HUES64 (cell line): ENCODE results near the gene TMEM45B. TPM values are rescaled to one million over a fixed set of nuclear protein-coding genes. Genes with fewer than 3 reads are reported as not detected.
A peak's percentile ranks its signal among the peaks of the same experiment; 100 is the strongest.
"Not testable (repeated sequence)": the region's sequence is repeated elsewhere in the genome, so short reads cannot be mapped to it uniquely, and the experiment has no call there.

ENCODE experiments used
- H3K27ac ChIP-seq: 2 replicates; pipeline ENCODE4 v1.7.0; 2013; ENCODE audit warnings: low read depth, low read length, inconsistent platforms
- H3K27me3 ChIP-seq: 2 replicates; pipeline ENCODE4 v1.6.1; 2013; ENCODE audit warnings: mild to moderate bottlenecking, low read length; ENCODE audit not compliant: insufficient read depth
- H3K36me3 ChIP-seq: 2 replicates; pipeline ENCODE4 v1.6.1; 2013; ENCODE audit warnings: mild to moderate bottlenecking, low read length; ENCODE audit not compliant: insufficient read depth
- H3K4me1 ChIP-seq: 2 replicates; pipeline ENCODE4 v1.6.1; 2013; ENCODE audit warnings: mild to moderate bottlenecking, low read length, moderate library complexity; ENCODE audit not compliant: insufficient read depth
- H3K4me3 ChIP-seq: 2 replicates; pipeline ENCODE4 v1.5.1; 2013; ENCODE audit warnings: mild to moderate bottlenecking, low read length, moderate library complexity
- H3K9ac ChIP-seq: 2 replicates; pipeline ENCODE4 v1.6.1; 2013; ENCODE audit warnings: mild to moderate bottlenecking, low read depth, low read length
- H3K9me3 ChIP-seq: 2 replicates; pipeline ENCODE4 v1.6.1; 2013; ENCODE audit warnings: low read depth, low read length; ENCODE audit not compliant: insufficient read depth
- WGBS: fragments of 150-250, 120-280 bp; methylation state at CpG from one replicate; pipeline ENCODE4 v1.1.7; 2013; ENCODE audit warnings: missing lambda C conversion rate; 5-methylcytosine and 5-hydroxymethylcytosine counted together
- polyA plus RNA-seq, 2 experiments: library from polyadenylated mRNA; stranded (reverse); fragments of 50-300 nt; gene quantifications; one replicate each; pipeline ENCODE4 v1.2.3, GENCODE V29; 2013

Gene TMEM45B
- not detected for polyA plus RNA-seq (2013, experiment 1 of 2)
- 0.63 TPM for polyA plus RNA-seq (2013, experiment 2 of 2)

DNA sequence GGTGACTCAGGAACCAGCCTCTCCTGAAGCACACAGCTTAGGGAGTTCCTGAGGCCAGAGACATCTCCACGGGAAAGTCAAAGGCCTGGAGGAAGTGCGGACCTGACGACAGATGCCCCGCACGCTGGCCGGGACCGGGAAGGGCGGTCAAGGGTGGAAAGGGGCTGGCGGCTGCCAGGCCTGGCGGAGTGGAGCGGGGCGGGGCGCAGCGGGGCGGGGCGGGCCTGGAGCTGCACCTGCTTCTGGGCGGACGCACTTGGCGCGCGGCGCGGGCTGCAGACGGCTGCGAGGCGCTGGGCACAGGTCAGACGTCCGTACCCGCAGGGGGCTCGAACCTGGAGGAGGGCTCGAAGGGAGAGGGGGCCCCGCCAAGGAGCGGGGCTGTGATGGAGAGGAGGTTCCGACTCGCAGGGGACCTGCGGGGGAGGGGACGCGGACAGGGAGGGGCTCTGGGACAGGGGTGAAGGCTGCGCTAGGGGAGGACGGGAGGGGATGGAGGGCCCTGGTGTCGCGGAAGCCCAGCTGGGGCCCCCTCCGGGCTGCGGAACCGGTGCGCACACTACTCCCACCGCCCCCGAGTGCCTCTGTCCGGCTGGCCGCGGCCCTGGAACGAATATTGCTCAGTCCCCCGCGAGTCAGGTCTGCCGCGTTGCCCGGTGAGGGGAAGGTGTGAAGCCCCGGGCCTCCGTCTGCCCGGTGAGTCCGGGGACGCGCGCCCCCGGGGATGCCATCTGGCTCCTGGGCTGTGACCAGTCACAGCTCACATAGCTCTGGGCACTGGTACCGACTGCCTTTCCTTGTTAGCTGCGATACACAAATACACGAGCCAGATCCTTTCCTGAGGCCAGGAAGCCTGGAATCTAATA lies at the start of gene TMEM45B:
TMEM45B (plus strand) TSS at position 253 of the 866 bp plus-strand sequence. CDS start 36,635 bp downstream, outside the sequence.
- 4% methylated on average over 68 of the region's 68 CpGs for WGBS
- peak within 1 kb of the TSS; percentile 51 for H3K4me3 ChIP-seq

DNA sequence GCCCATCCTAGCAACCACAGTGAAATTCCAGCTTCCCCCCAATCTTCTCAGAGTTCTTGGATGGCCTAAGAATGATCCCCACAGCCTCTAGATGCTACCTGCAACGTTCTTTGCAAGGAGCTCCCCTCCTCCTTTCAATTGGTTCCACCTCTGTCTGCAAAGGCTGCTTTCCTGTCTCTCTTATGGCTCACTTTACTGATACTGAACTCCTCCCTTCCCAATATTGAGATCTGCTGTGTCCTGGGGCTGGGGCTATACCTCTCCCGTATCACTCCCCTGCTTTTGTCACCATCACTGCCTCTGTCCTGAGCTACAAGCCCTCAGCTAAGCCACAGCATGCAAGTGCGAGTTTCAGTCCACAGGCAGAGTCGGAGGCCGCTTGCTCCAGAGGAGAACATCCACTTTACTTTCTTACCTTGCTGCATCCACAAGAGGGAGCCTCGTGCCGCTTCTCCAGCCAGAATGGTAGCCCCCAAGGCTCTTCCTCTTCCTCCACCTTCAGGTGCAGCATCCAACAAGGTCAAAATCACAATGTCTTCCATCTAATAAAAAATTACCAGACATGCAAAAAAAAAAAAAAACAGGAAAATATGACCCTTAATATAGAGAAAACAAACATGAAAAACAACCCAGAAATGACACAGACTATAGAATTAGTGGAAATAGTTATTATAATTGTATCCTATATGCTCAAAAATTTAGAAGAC lies 48.6 kb upstream of the TMEM45B start:
- Histone ChIP-seq H3K9ac (no peak overlapping the region), H3K27me3 (no peaks in the 10 kb centered on the region), H3K36me3 (no peaks in the 10 kb centered on the region), H3K9me3 (no peaks in the 10 kb centered on the region), H3K4me1 (no peaks in the 10 kb centered on the region), H3K27ac (no peak overlapping the region), H3K4me3 (no peak overlapping the region)
- WGBS: 15% methylated on average over 7 of the region's 7 CpGs

More for the DNA sequence above, at the start of gene TMEM45B:
- Histone ChIP-seq H3K27ac (no peak within 1 kb of the TSS), H3K4me1 (no peaks in the 10 kb centered on the region), H3K27me3 (peaks cover 58% of the 10 kb centered on the region), H3K9ac (no peak within 1 kb of the TSS), H3K36me3 (no peaks in the 10 kb centered on the region), H3K9me3 (no peaks in the 10 kb centered on the region)

DNA sequence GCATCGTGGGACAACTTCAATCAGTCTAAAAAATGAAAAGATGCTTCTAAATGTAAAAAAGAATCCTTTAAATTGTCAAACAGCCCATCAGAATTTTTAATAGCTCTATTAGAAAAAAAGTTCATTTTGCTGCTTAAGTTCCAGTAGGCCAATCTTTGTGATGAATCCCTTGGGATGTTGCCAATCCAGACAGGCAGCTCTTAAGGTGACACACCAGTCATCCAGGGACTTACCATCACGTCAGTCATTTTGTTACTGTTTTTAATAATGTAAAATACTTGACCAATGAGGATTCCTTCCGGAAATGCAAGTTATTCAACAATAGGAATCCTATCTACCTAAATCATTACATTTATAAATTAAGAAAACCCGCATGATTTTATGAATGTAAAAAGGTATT lies 47.8 kb upstream of the TMEM45B start:
- no CpG with 5 or more reads among the region's 4 CpGs for WGBS
- Histone ChIP-seq H3K27ac (no peak overlapping the region), H3K36me3 (no peaks in the 10 kb centered on the region), H3K4me3 (no peak overlapping the region), H3K9me3 (no peaks in the 10 kb centered on the region), H3K9ac (no peak overlapping the region), H3K4me1 (no peaks in the 10 kb centered on the region), H3K27me3 (no peaks in the 10 kb centered on the region)

DNA sequence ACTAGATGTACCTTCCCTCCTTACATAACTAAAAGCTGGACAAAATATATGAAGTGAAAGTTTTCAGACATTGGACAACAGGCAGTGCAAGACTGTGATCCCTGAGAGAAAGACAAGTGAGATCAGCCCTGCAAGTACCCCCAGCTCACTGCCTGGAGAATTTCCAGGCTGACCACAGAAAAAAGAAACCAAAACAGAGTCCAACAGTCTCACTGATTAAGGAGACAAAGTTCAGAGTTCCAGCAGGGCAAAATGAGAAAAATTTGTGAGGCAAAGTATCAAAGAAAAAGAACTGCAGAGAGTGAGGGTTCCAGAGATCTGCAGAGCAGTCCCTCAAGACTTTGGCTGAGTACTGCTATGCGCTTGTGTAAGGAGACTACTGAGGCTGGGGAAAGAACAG lies 47.3 kb upstream of the TMEM45B start:
- Histone ChIP-seq H3K36me3 (no peaks in the 10 kb centered on the region), H3K4me1 (no peaks in the 10 kb centered on the region), H3K9me3 (no peaks in the 10 kb centered on the region), H3K9ac (no peak overlapping the region), H3K4me3 (no peak overlapping the region), H3K27ac (no peak overlapping the region), H3K27me3 (no peaks in the 10 kb centered on the region)
- WGBS: 92% methylated on average over 1 of the region's 1 CpG

DNA sequence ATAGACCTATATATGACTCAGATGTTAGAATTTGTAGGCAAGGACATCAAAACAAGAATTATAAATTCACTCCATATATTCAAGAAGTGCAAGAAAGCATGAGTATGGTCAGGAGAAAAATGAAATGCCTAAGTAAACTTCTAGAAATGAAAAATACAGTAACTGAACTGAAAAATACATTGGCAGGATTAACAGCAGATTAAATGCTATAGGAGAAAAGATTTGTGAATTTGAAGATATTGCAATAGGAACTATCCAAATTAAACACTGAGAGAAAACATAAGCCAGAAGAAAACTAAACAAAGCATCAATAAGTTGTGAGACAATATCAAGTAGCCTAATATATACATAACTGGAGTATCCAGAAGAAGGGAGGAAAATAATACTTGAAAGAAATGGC lies 46.6 kb upstream of the TMEM45B start:
- no peak overlapping the region for H3K27ac ChIP-seq
- no peak overlapping the region for H3K4me3 ChIP-seq
- no peaks in the 10 kb centered on the region for H3K9me3 ChIP-seq
- no peak overlapping the region for H3K9ac ChIP-seq
- H3K36me3 ChIP-seq: no peaks in the 10 kb centered on the region
- H3K27me3 ChIP-seq: no peaks in the 10 kb centered on the region
- no peaks in the 10 kb centered on the region for H3K4me1 ChIP-seq

DNA sequence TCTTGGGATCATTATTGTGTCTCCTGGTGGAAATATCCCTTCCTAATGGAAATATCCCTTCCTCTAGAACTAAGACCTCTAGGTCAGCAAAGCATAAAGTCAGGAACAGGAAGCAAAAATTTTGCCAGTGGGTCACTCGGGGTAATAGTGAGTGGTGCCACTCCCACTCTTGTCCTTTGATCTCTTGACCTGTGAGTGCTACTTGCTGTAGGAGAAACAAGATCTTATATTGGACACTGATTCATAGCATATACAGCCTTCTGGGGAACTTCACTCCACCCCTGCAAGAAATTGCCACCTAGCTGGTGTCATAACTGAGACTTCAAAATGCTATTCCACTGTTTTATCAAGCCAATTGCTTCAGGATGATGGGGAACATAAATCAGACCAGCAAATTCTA lies 44.7 kb upstream of the TMEM45B start:
- no peak overlapping the region for H3K27ac ChIP-seq
- no peaks in the 10 kb centered on the region for H3K9me3 ChIP-seq
- H3K27me3 ChIP-seq: no peaks in the 10 kb centered on the region
- no peak overlapping the region for H3K9ac ChIP-seq
- H3K36me3 ChIP-seq: no peaks in the 10 kb centered on the region
- 90% methylated on average over 1 of the region's 1 CpG for WGBS
- no peaks in the 10 kb centered on the region for H3K4me1 ChIP-seq
- no peak overlapping the region for H3K4me3 ChIP-seq

DNA sequence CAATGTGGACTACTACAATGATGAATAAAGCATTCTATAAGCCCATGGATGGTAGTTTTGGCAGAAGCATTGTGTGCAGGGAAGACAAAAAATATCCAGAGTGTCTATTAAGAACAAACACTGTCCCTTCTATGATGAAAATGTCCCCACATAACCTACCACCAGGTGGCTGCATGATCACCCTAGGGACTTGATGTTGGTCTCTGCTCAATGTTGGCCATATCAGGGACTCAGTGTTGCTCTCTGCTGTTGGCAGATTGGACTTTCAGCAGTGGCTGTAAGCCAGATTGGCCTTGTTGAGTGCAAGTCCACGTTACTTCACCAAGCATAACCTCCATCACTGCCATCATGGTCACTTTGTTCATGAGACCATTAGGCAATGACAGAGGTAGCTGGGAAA lies 44.2 kb upstream of the TMEM45B start:
- not testable (repeated sequence) for H3K4me3 ChIP-seq, H3K36me3 ChIP-seq, H3K27me3 ChIP-seq, H3K9ac ChIP-seq, H3K4me1 ChIP-seq, H3K9me3 ChIP-seq, H3K27ac ChIP-seq
- 100% methylated on average over 1 of the region's 1 CpG for WGBS

DNA sequence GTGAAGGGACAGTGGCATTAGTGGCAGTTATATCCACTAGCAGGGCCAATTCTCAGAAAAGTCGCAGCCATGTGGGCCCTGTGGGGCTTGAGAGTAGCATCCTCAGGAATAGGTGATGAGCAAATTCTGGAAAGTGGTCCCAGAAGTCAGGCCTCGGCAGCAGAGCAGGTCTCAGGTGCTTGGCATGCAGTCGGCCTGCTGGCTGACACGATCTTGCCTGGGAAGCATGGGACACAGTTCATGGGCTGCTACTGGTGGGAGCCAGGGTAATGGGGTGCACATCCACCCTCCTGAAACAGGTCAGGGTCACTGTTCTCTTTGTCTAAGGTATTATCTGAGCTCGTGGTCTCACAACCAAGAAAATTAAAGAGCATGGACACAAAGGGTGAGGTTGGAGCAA lies 36.8 kb upstream of the TMEM45B start:
- Histone ChIP-seq H3K27ac (no peak overlapping the region), H3K9ac (no peak overlapping the region), H3K4me1 (no peaks in the 10 kb centered on the region), H3K36me3 (no peaks in the 10 kb centered on the region), H3K27me3 (no peaks in the 10 kb centered on the region), H3K4me3 (no peak overlapping the region), H3K9me3 (no peaks in the 10 kb centered on the region)
- WGBS: 91% methylated on average over 5 of the region's 5 CpGs

DNA sequence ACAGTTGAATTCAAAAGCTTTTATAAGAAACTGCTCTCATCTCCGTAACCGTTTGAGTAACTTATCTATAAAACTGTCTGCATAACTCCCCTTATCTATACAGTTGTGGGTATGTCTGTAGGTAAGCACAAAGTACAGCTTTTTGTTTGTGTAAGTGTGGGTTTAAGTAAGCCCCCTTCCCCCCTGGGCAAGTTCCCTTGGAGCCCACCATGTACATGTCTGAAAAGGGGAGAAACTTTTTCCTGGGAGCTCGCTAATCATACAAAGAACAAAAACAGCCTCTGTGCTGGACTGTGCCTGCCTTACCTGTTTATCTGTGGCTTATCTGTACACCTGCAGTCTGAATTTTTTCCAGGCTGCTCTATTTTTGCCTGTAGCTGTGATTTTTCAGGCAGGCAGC lies 36.3 kb upstream of the TMEM45B start:
- no peaks in the 10 kb centered on the region for H3K36me3 ChIP-seq
- no peak overlapping the region for H3K4me3 ChIP-seq
- H3K27me3 ChIP-seq: no peaks in the 10 kb centered on the region
- no peak overlapping the region for H3K9ac ChIP-seq
- no peaks in the 10 kb centered on the region for H3K9me3 ChIP-seq
- 95% methylated on average over 1 of the region's 3 CpGs for WGBS
- no peaks in the 10 kb centered on the region for H3K4me1 ChIP-seq
- H3K27ac ChIP-seq: no peak overlapping the region

DNA sequence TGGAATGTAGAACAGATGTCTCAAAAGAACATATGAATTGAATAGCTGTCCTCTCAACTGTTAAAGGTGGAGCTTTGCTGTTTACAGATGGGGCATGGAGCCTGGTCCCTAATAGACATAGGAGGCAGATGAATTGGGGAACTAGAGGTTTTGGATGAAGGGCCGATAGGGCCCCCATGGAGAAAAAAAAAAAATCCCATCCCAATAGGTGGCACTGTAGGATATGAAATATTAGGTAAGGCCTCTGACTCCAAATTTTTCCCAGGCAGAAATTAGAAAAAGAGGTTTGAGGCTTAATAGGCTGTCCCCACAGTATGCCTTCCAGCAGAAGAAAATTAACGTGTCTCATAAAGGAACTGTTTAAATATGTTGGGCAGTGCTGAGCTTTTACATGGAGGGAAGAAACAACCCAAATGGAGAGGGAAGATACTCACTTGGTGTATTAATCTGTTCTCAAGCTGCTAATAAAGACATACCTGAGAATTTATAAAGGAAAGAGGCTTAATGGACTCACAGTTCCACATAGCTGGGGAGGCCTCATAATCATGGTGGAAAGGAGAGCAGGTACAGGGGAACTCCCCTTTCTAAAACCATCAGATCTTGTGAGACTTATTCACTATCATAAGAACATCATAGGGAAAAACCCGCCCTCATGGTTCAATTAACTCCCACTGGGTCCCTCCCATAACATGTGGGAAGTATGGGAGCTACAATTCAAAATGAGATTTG lies 30.1 kb upstream of the TMEM45B start:
- no peak overlapping the region for H3K27ac ChIP-seq
- no peak overlapping the region for H3K4me3 ChIP-seq
- no peaks in the 10 kb centered on the region; the same call in 1 of the 2 replicates for H3K27me3 ChIP-seq
- no peaks in the 10 kb centered on the region for H3K4me1 ChIP-seq
- H3K36me3 ChIP-seq: no peaks in the 10 kb centered on the region
- no peaks in the 10 kb centered on the region for H3K9me3 ChIP-seq
- whole genome bisulfite sequencing: 87% methylated on average over 2 of the region's 3 CpGs
- H3K9ac ChIP-seq: no peak overlapping the region

DNA sequence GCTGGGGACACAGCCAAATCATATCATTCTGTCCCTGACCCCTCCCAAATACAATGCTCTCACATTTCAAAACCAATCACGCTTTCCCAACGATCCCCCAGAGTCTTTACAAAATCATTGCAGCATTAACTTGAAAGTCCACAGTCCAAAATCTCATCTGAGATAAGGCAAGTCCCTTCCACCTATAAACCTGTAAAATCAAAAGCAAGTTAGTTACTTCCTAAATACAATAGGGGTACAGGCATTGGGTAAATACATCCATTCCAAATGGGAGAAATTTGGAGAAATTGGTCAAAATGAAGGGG lies 29.6 kb upstream of the TMEM45B start:
- H3K4me1 ChIP-seq, H3K9me3 ChIP-seq, H3K9ac ChIP-seq, H3K27me3 ChIP-seq, H3K4me3 ChIP-seq, H3K36me3 ChIP-seq, H3K27ac ChIP-seq: not testable (repeated sequence)
- 92% methylated on average over 2 of the region's 2 CpGs for WGBS
